IMR-90 (cell line): ENCODE results near the gene ARAP2. TPM values are rescaled to one million over a fixed set of nuclear protein-coding genes. Genes with fewer than 3 reads are reported as not detected.
"Not testable (repeated sequence)": the region's sequence is repeated elsewhere in the genome, so short reads cannot be mapped to it uniquely, and the experiment has no call there.

Experiments
- ATAC-seq: fragments of 200-7000 bp; cut with Tn5 transposase; 2 replicates; pipeline ENCODE4 v1.9.1; 2020; ENCODE audit warnings: low read depth, mild to moderate bottlenecking, moderate library complexity
- BruUV-seq: library from RNA; stranded (reverse); fragments of 400-500 nt; replicated peaks from 2 replicates; lab custom pipeline; 2021; lab: Mats Ljungman, UMichigan
- CTCF ChIA-PET: fragments of 300-600 bp; formaldehyde crosslinking; extraction: SDS; loops from one replicate; lab custom pipeline; 2021; ENCODE audit warnings: antibody characterized with exemption; lab: Yijun Ruan, JAX
- POLR2A ChIA-PET: fragments of 300-600 bp; sonication (Branson Sonifier 250); formaldehyde crosslinking; loops from one replicate; lab custom pipeline; 2022; ENCODE audit warnings: antibody characterized with exemption; ENCODE audit not compliant: unreplicated experiment; lab: Charles Lee
- DNase-seq: peaks from one replicate; pipeline ENCODE4 v3.0.0; 2013
- H2AFZ ChIP-seq: replicated peaks from 2 replicates; pipeline ENCODE3; 2013; ENCODE audit warnings: low read length, mild to moderate bottlenecking; ENCODE audit not compliant: poor library complexity
- H2AK5ac ChIP-seq: 2 replicates; pipeline ENCODE4 v1.6.1; 2013; ENCODE audit warnings: low read depth, low read length, inconsistent platforms
- H2AK9ac ChIP-seq: replicated peaks from 2 replicates; pipeline ENCODE3; 2013; ENCODE audit warnings: mild to moderate bottlenecking, low read depth, low read length, moderate library complexity; ENCODE audit not compliant: poor library complexity
- H2BK120ac ChIP-seq: 2 replicates; pipeline ENCODE4 v1.6.1; 2013; ENCODE audit warnings: low read depth, low read length, inconsistent platforms
- H2BK15ac ChIP-seq: 3 replicates; pipeline ENCODE4 v1.6.1; 2013; ENCODE audit warnings: low read depth, low read length, inconsistent platforms
- H2BK20ac ChIP-seq: 2 replicates; pipeline ENCODE4 v1.6.1; 2013; ENCODE audit warnings: low read depth, mild to moderate bottlenecking, inconsistent platforms, low read length, moderate library complexity
- H2BK5ac ChIP-seq: 2 replicates; pipeline ENCODE4 v1.6.1; 2013; ENCODE audit warnings: mild to moderate bottlenecking, low read depth, low read length, inconsistent platforms; ENCODE audit not compliant: poor library complexity, severe bottlenecking
- H3K14ac ChIP-seq: replicated peaks from 2 replicates; pipeline ENCODE4 v1.6.1; 2013; ENCODE audit warnings: low read depth, low read length, inconsistent platforms
- H3K18ac ChIP-seq: 2 replicates; pipeline ENCODE4 v1.6.1; 2013; ENCODE audit warnings: low read depth, low read length, control low read depth
- H3K23ac ChIP-seq: 2 replicates; pipeline ENCODE4 v1.6.1; 2013; ENCODE audit warnings: low read depth, low read length, inconsistent platforms
- H3K27ac ChIP-seq: 2 replicates; pipeline ENCODE4 v1.5.1; 2013; ENCODE audit warnings: mild to moderate bottlenecking, control low read depth, low read length; ENCODE audit not compliant: insufficient read depth
- H3K27me3 ChIP-seq: 2 replicates; pipeline ENCODE4 v1.6.1; 2013; ENCODE audit warnings: low read length; ENCODE audit not compliant: control insufficient read depth, insufficient read depth
- H3K36me3 ChIP-seq: 2 replicates; pipeline ENCODE4 v1.6.1; 2013; ENCODE audit warnings: low read length, mixed read lengths; ENCODE audit not compliant: control insufficient read depth, insufficient read depth
- H3K4ac ChIP-seq: 2 replicates; pipeline ENCODE4 v1.6.1; 2013; ENCODE audit warnings: low read depth, low read length, inconsistent platforms
- H3K4me1 ChIP-seq: 2 replicates; pipeline ENCODE4 v1.6.1; 2013; ENCODE audit warnings: low read length, mixed read lengths; ENCODE audit not compliant: control insufficient read depth, insufficient read depth
- H3K4me2 ChIP-seq: 2 replicates; pipeline ENCODE4 v1.6.1; 2013; ENCODE audit warnings: low read depth, mild to moderate bottlenecking, control low read depth, low read length, moderate library complexity
- H3K4me3 ChIP-seq: 2 replicates; pipeline ENCODE4 v1.5.1; 2013; ENCODE audit warnings: low read depth, mild to moderate bottlenecking, control low read depth, low read length, moderate library complexity; ENCODE audit not compliant: insufficient read depth
- H3K56ac ChIP-seq: 2 replicates; pipeline ENCODE4 v1.6.1; 2013; ENCODE audit warnings: low read length, inconsistent platforms; ENCODE audit not compliant: insufficient read depth; ENCODE audit errors: extremely low read depth
- H3K79me1 ChIP-seq, 2 experiments: 2 replicates each; pipeline ENCODE4 v1.6.1; 2013; ENCODE audit warnings: low read length in 2 of 2, inconsistent platforms in 1 of 2, low read depth in 1 of 2
- H3K9ac ChIP-seq: 2 replicates; pipeline ENCODE4 v1.6.1; 2013; ENCODE audit warnings: low read depth, low read length, control low read depth
- H3K9me1 ChIP-seq: 2 replicates; pipeline ENCODE4 v1.6.1; 2013; ENCODE audit warnings: low read length, inconsistent platforms; ENCODE audit not compliant: insufficient read depth
- H3K9me3 ChIP-seq: 2 replicates; pipeline ENCODE4 v1.6.1; 2013; ENCODE audit warnings: low read length; ENCODE audit not compliant: control insufficient read depth, insufficient read depth
- H4K20me1 ChIP-seq: 2 replicates; pipeline ENCODE4 v1.6.1; 2013; ENCODE audit warnings: low read length, inconsistent platforms; ENCODE audit not compliant: insufficient read depth
- H4K5ac ChIP-seq: 2 replicates; pipeline ENCODE4 v1.6.1; 2013; ENCODE audit warnings: mild to moderate bottlenecking, low read depth, low read length, control low read depth
- H4K8ac ChIP-seq, 2 experiments: 2 replicates each; pipeline ENCODE4 v1.6.1; 2013; ENCODE audit warnings: low read depth in 2 of 2, low read length in 2 of 2, control low read depth in 1 of 2, inconsistent platforms in 1 of 2
- H4K91ac ChIP-seq: 2 replicates; pipeline ENCODE4 v1.6.1; 2013; ENCODE audit warnings: low read depth, low read length, inconsistent platforms; ENCODE audit not compliant: insufficient read depth
- WGBS, 2 experiments: methylation state at CpG; one replicate each; pipeline versions ENCODE4 v1.1.5 to v1.1.7; 2013; ENCODE audit warnings: missing lambda C conversion rate in 2 of 2; ENCODE audit not compliant: insufficient read length in 1 of 2; ENCODE audit errors: extremely low coverage in 2 of 2; 5-methylcytosine and 5-hydroxymethylcytosine counted together
- dilution Hi-C: fragments of 300-500 bp; cut with HindIII; formaldehyde crosslinking; loops from one replicate; pipeline ENCODE4 v1.14.3; 2018; ENCODE audit warnings: low sequenced_read_pairs; ENCODE audit not compliant: unreplicated experiment
- in situ Hi-C: fragments of 300-500 bp; cut with MboI; formaldehyde crosslinking; loops from 3 replicates; pipeline ENCODE4 v1.14.3; 2019; ENCODE audit warnings: low sequenced_read_pairs, inconsistent platforms, mixed read lengths
- intact Hi-C: fragments of 100-400 bp; cut with micrococcal nuclease; formaldehyde crosslinking; loops from 2 replicates; pipeline ENCODE4 v1.10.0; 2022
- polyA plus RNA-seq, 3 experiments: library from polyadenylated mRNA; depleted of rRNA; stranded (reverse); fragments of >200 nt; gene quantifications; 2 replicates each; pipeline ENCODE4 v1.2.3, GENCODE V29; 2012; ENCODE audit warnings: low replicate concordance in 1 of 3
- total RNA-seq: library from RNA; depleted of rRNA; stranded (reverse); fragments of >200 nt; gene quantifications from 2 replicates; pipeline ENCODE4 v1.2.3, GENCODE V29; 2012

The ARAP2 gene
- total and polyA plus RNA-seq, 2 of the 4 experiments (the other 2 are of a cell fraction): 0.32 to 1.8 TPM

DNA sequence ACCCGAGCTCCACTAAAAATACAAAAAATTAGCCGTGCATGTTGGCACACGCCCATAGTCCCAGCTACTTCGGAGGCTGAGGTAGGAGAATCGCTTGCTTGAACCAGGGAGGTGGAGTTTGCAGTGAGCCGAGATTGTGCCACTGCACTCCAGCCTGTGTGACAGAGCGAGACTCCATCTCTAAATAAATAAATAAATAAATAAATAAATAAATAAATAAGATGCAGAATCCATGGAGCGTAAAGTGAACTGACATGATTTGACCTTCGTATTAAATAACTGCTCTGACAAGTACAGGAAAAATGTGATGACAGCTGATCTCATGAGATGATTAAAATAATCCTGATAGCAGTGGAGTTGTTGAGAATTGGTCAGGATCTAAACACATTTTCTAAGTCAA, 62.0 kb downstream of the ARAP2 start:
- H3K4me2 ChIP-seq, H2BK120ac ChIP-seq, H2AK5ac ChIP-seq, ATAC-seq, H2BK15ac ChIP-seq, H3K14ac ChIP-seq, intact Hi-C loops, H2BK5ac ChIP-seq, dilution Hi-C loops, H2BK20ac ChIP-seq, CTCF ChIA-PET, H3K9me1 ChIP-seq, H3K4me3 ChIP-seq, H4K5ac ChIP-seq, H3K18ac ChIP-seq, H3K56ac ChIP-seq, BruUV-seq, H3K9ac ChIP-seq, H3K27ac ChIP-seq, H3K4ac ChIP-seq, in situ Hi-C loops, H3K79me1 ChIP-seq, POLR2A ChIA-PET, H3K9me3 ChIP-seq, H3K4me1 ChIP-seq, H2AK9ac ChIP-seq, DNase-seq, H2AFZ ChIP-seq, H3K36me3 ChIP-seq, H3K27me3 ChIP-seq, H4K8ac ChIP-seq, H4K91ac ChIP-seq, H4K20me1 ChIP-seq, H3K23ac ChIP-seq: not testable (repeated sequence)
- WGBS, 2 experiments: no CpG with 5 or more reads among the region's 9 CpGs
